Suppressor macrophage treated with lipopolysaccharide for 4 hours (primary cell): ENCODE measurements around the gene KCNG2.
A peak's percentile ranks its signal among the peaks of the same experiment; 100 is the strongest.
"Not testable (repeated sequence)": the region's sequence is repeated elsewhere in the genome, so short reads cannot be mapped to it uniquely, and the experiment has no call there.

ENCODE experiments used
- DNase-seq: peaks from one replicate; pipeline ENCODE4 v3.0.0-alpha.2; 2020

KCNG2 gene, protein sequence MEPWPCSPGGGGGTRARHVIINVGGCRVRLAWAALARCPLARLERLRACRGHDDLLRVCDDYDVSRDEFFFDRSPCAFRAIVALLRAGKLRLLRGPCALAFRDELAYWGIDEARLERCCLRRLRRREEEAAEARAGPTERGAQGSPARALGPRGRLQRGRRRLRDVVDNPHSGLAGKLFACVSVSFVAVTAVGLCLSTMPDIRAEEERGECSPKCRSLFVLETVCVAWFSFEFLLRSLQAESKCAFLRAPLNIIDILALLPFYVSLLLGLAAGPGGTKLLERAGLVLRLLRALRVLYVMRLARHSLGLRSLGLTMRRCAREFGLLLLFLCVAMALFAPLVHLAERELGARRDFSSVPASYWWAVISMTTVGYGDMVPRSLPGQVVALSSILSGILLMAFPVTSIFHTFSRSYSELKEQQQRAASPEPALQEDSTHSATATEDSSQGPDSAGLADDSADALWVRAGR

DNA sequence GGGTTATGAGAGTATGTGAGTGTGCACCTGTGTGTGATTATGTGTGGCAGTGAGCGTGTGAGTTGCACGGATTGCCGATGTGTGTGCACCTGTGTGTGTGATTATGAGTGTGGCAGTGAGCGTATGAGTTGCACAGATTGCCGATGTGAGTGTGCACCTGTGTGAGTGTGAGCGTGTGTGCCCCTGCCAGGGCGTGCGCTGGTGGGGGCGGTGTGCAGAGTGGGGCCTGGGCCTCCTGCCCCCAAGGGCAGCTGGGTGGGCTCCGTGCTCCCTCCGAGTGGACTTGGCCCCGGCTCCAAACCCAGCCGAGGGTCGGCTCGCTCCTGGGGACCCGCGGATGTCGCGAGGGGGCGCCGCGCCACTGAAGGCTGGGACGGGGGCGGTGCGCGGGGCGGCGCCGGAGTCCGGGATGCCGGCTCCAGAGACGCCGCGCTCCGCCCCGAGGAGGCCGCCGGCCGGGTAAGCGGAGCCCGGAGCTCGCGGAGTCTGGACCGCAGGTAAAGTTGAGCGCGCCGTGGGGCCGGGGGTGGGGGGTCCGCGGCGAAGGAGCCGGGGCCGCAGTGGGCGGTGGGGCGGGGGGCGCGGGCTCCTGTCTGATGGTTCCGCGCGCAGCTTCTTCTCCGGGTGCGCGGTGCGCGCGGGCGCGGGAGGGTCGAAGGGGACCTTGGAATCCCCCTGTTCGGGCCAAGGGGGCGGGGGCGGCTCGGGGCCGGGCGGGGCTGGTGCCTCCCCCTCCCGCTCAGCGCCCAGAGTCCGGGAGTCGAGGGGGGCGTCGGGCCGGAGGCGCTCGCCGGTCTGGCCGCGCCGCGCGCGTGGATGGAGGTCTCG lies at the start of gene KCNG2:
Gene KCNG2 (plus strand): TSS at position 421 of the 828 bp plus-strand sequence. CDS start 65,730 bp downstream, outside the sequence.
- peak; percentile 33 for DNase-seq

DNA sequence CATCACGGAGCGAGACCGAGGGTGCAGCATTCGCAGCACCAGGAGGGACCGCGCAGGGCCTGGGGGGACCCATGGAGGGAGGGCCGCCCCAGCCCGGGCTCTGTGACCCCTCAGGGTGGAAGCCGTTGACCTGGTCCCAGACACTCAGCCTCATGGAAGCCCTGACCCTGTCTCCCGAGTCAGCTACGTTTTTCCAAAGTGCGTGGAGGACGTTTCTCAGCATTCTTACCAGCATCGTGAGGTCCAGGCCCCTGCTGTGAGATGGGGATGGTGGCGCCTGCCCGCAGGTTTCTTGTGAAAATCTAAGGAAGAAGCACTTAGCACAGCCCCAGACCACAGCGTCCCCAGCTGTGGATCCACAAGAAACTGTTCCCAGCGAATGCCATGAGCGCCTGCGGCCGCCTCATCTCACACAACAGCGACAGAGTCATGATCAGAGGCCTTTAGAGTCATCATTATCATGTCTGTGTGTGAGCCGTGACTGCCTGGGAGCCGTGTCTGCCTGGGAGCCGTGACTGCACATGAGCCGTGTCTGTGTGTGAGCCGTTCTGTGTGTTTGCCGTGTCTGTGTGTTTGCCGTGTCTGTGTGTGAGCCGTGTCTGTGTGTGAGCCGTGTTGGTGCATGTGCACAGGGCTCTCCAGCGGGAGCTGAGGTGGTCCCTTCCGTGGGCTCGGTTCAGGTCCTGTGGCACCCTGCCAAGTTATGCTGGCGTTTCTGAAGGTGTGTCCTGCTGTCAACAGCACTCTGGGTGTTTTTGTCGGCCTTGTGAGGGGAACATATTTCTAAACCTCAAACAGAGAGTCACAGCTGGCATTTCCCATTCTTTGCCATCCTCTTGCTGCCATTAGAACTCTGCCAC lies 49.2 kb upstream of the KCNG2 start:
- DNase-seq = no peak

- no peak for DNase-seq
These were observed 48.2 kb upstream of the KCNG2 start for GRCh38 chr18:79749251-79750191.

- no peak for DNase-seq
These were observed 46.7 kb upstream of the KCNG2 start for GRCh38 chr18:79750980-79751571.

DNA sequence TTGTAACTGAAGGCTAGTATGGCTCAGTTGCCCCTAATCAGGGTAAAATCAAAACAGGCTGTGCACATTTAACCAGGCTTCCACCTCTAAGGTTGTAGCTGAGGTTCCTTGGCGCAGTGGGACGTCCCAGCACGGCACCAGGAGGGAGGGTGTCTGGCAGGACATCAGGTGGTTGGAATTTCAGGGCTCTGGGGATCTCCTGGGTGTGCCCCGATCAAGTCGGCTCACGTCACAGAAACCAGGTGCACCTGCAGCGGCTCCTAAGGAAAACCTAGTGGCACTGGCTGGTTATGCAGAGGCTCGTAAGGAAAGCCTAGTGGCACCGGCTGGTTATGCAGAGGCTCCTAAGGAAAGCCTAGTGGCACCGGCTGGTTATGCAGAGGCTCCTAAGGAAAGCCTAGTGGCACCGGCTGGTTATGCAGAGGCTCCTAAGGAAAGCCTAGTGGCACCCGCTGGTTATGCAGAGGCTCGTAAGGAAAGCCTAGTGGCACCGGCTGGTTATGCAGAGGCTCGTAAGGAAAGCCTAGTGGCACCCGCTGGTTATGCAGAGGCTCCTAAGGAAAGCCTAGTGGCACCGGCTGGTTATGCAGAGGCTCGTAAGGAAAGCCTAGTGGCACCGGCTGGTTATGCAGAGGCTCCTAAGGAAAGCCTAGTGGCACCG lies 45.7 kb upstream of the KCNG2 start:
- not testable (repeated sequence) for DNase-seq

DNA sequence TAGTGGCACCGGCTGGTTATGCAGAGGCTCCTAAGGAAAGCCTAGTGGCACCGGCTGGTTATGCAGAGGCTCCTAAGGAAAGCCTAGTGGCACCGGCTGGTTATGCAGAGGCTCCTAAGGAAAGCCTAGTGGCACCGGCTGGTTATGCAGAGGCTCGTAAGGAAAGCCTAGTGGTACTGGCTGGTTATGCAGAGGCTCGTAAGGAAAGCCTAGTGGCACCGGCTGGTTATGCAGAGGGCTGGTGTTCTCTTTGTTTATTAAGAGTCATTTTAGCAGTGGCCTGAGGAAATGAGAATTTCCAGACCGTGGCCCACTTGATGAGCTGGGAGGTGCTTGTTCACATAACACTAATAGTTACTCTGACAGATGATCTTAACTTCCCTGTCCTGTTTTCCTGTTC lies 44.8 kb upstream of the KCNG2 start:
- not testable (repeated sequence) for DNase-seq

GRCh38 chr18:79753391-79753851 lies 44.3 kb upstream of the KCNG2 start:
- no peak for DNase-seq

DNA sequence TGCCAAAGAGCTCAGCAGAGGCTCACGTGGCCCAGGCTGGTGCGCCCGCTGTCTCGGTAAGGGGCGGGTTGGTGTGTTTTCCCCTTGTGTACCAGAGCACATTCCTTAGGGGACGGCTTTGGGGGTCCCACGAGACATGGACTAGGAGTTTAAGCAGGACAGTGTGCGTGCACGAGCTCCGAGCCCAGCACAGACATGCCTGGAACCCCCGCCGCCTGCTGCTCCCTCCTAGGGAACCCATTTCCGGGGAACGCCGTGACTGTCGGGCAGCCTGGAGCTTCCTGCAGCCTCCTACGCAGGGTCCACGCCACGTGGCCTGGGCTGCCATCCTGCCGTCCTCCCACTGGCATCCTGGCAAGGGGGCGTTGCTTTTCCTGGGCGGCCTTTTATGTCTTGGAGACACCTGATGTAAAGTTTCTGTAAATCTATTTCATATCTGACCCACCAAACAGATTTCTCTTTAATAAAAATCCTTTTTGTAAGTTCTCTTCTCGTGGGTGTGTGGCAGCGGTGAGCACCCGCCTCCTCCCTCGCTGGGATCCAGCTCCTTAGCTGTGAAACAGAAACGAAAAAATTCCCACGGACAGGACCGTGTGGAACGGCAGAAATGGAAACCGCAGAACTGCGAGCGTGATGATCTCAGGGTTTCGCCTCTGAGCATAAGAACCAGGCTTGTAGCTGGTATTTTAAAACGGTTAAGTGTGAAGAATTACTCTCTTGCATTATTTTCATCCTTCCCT lies 43.5 kb upstream of the KCNG2 start:
- no peak for DNase-seq

GRCh38 chr18:79754831-79755351 lies 42.8 kb upstream of the KCNG2 start:
- DNase-seq = no peak

- DNase-seq = no peak
These were observed 42.1 kb upstream of the KCNG2 start for GRCh38 chr18:79755496-79756142.

DNA sequence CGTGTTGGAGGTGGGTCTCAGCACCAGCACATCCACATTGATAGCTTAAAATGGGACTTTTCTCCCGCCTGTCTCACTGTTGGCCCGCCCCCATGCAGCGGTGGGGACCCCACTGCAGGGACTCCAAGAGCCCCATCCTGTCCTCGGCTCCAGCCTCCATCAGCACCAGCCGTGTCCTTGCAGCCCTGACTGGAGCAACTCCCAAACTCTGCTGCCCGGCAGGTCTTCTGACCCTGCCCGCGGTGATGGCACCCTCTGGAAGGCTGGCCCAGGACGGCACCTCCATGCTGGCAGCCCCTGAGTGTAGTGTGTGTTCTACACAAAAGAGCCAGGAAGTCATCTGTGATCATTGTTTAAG lies 41.6 kb upstream of the KCNG2 start:
- DNase-seq = no peak

DNA sequence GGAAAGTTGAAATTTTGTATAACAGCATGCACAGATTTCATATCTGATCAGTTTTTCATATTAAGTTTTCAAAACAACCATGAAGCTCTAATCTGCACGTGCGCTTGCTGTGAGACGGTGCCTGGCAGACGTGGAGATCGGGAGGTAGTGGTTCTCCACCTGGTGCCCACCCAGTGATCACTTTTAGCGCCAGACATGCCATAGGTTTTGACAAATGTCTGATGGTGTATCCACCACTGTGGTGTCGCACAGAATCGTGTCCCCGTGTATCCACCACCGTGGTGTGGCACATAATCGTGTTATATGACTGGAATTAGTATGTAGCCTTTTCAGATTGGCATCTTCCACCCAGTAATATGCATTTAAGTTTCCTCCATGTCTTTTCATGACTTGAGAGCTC lies 40.9 kb upstream of the KCNG2 start:
- DNase-seq = no peak

- no peak for DNase-seq
These were observed 37.4 kb upstream of the KCNG2 start for GRCh38 chr18:79760348-79760747.

DNA sequence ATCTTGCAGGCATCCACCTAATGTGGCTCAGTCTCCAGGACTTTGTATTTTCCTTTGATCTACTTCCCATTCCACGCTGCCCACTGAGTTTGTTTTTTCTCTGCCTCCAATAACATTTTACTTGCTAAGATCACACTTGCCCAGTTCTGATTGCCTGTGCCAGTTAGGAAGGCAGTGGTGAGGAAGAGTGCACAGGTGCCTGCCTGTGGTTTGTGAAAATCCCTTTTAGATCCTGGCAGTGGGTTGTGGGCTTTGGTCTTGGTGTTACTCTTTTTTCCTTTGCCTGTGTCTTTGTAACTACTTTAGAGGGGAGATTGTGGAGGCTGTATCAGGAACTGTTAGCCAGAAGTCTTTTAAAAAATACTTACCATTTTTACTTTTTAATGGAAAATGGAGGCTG lies 36.9 kb upstream of the KCNG2 start:
- DNase-seq = no peak

- no peak for DNase-seq
These were observed 34.3 kb upstream of the KCNG2 start for GRCh38 chr18:79763407-79763806.

DNA sequence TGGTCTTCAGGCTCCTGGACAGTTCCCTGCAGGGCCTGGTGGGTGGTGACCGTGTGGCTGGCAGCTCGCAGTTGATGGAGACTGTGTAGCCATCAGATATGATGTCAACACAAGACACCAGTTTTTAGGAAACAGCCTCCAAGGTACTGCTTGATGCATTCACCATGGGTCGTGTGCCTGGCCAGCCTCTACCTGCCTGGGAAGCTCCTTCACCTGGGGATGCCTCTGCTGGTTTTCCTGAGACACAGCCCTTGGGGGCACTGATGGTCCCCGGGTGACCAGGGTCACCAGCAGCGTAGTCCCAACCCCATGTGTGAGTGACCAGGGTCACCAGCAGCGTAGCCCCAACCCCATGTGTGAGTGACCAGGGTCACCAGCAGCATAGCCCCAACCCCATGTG lies 33.6 kb upstream of the KCNG2 start:
- no peak for DNase-seq

GRCh38 chr18:79765491-79766245 lies 32.1 kb upstream of the KCNG2 start:
- DNase-seq = no peak

DNA sequence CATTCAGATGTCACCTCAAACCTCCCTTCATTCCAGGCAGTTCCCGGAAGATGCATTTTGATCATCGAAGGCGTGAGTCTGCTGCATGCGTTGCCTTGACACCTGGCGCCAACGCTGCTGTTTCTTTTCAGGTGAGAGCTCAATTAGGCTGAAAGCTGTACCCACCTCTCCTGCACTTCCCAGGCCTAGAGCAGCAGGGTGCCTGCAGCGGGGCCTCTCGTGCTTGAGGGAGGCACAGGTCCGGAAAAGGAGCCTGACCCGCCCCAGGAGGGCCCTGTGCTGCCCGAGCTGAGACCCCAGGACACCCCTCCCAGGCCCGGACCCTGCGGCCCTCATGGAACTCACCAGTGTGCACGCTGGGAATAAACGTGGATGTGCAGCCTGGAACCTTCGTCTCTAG lies 31.4 kb upstream of the KCNG2 start:
- DNase-seq = no peak
